22Rv1 (cell line): Measurements from ENCODE around the gene FGR.

Experiments
- CTCF ChIP-seq: fragments of 450-650 bp; IDR thresholded peaks from 2 replicates; pipeline ENCODE4 v1.5.1; 2017; ENCODE audit warnings: mild to moderate bottlenecking
- ZFX ChIP-seq: fragments of 450-650 bp; IDR thresholded peaks from 2 replicates; pipeline ENCODE4 v1.6.1; 2017; ENCODE audit warnings: antibody characterized with exemption, borderline replicate concordance

DNA sequence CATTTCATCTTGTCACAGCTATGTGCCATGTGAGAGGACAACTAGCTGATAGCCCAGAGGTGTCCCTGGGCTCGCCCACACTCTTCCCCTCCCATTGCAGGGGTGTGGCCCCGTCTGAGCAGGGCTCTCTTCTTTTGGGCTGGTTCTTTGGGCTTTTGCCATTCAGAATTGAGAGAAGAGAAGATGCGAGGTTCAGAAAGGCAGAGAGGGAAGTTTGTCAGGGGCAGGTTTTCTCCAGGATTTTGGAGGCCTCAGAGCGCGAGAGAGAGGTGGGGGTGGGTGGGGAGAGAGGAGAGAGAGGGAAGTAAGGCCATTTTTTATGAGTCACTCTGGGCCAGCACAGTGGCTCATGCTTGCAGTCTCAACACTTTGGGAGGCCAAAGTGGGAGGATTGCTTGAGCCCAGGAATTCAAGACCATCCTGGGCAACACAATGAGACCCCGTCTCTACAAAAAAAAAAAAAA lies 31.8 kb upstream of the FGR start:
- TF ChIP-seq ZFX (no peak), CTCF (no peak)
